ENCODE data around the gene INAFM2. TPM values are rescaled to one million over a fixed set of nuclear protein-coding genes. Genes with fewer than 3 reads are reported as not detected.

Gene INAFM2
- total RNA-seq, 1 experiment from 2014 or later = 89.8 TPM

GRCh38 chr15:40293905-40294895 lies 29.3 kb upstream of the INAFM2 start:
- no peak for DNase-seq (ENCODE audit: low read depth in 1 of 2, low spot score in 2 of 2)
- Histone ChIP-seq H3K27ac (no peak overlapping the region), H3K4me1 (replicated peaks) (peaks cover 6% of the 10 kb centered on the region; the same call in 1 of the 2 replicates), H3K27me3 (replicated peaks) (no peaks in the 10 kb centered on the region), H3K9me3 (replicated peaks) (no peaks in the 10 kb centered on the region), H3K4me3 (no peak overlapping the region), H3K36me3 (peaks cover 94% of the 10 kb centered on the region)

- Histone ChIP-seq H3K27me3 (replicated peaks) (no peaks in the 10 kb centered on the region), H3K9me3 (replicated peaks) (peaks cover under 1% of the 10 kb centered on the region; the same call in 1 of the 2 replicates), H3K4me3 (no peak overlapping the region), H3K4me1 (replicated peaks) (peaks cover 6% of the 10 kb centered on the region; the same call in 1 of the 2 replicates), H3K27ac (no peak overlapping the region), H3K36me3 (peaks cover 96% of the 10 kb centered on the region)
- no peak for DNase-seq (ENCODE audit: low read depth in 1 of 2, low spot score in 2 of 2)
Observed at GRCh38 chr15:40295297-40295696, 28.2 kb upstream of the INAFM2 start.

GRCh38 chr15:40295877-40296560 lies 27.5 kb upstream of the INAFM2 start:
- DNase-seq (ENCODE audit: low read depth in 1 of 2, low spot score in 2 of 2) = no peak
- Histone ChIP-seq H3K36me3 (peaks cover 98% of the 10 kb centered on the region), H3K9me3 (replicated peaks) (peaks cover 3% of the 10 kb centered on the region; the same call in 1 of the 2 replicates), H3K4me1 (replicated peaks) (peaks cover 5% of the 10 kb centered on the region; the same call in 1 of the 2 replicates), H3K27ac (no peak overlapping the region), H3K4me3 (no peak overlapping the region), H3K27me3 (replicated peaks) (no peaks in the 10 kb centered on the region)

GRCh38 chr15:40296561-40297230 lies 26.8 kb upstream of the INAFM2 start:
- no peak for DNase-seq (ENCODE audit: low read depth in 1 of 2, low spot score in 2 of 2)
- Histone ChIP-seq H3K9me3 (replicated peaks) (peaks cover 3% of the 10 kb centered on the region; the same call in 1 of the 2 replicates), H3K36me3 (peaks cover 98% of the 10 kb centered on the region), H3K27ac (no peak overlapping the region), H3K4me1 (replicated peaks) (no peaks in the 10 kb centered on the region), H3K27me3 (replicated peaks) (no peaks in the 10 kb centered on the region), H3K4me3 (no peak overlapping the region)

GRCh38 chr15:40297356-40297755 lies 26.1 kb upstream of the INAFM2 start:
- H3K27me3 ChIP-seq (replicated peaks) = no peaks in the 10 kb centered on the region
- no peak overlapping the region for H3K27ac ChIP-seq
- no peaks in the 10 kb centered on the region for H3K4me1 ChIP-seq (replicated peaks)
- H3K36me3 ChIP-seq = peaks cover 98% of the 10 kb centered on the region
- H3K9me3 ChIP-seq (replicated peaks) = peaks cover 3% of the 10 kb centered on the region; the same call in 1 of the 2 replicates
- no peak overlapping the region for H3K4me3 ChIP-seq
- DNase-seq (ENCODE audit: low read depth in 1 of 2, low spot score in 2 of 2) = no peak

- peaks cover 100% of the 10 kb centered on the region for H3K36me3 ChIP-seq
- no peaks in the 10 kb centered on the region for H3K27me3 ChIP-seq (replicated peaks)
- no peak for DNase-seq (ENCODE audit: low read depth in 1 of 2, low spot score in 2 of 2)
- no peaks in the 10 kb centered on the region for H3K4me1 ChIP-seq (replicated peaks)
- no peak overlapping the region for H3K27ac ChIP-seq
- no peak overlapping the region for H3K4me3 ChIP-seq
- H3K9me3 ChIP-seq (replicated peaks) = peaks cover 3% of the 10 kb centered on the region; the same call in 1 of the 2 replicates
Observed at GRCh38 chr15:40298216-40298935, 25.1 kb upstream of the INAFM2 start.

- Histone ChIP-seq H3K27ac (no peak overlapping the region), H3K4me1 (replicated peaks) (peaks cover 6% of the 10 kb centered on the region), H3K27me3 (replicated peaks) (no peaks in the 10 kb centered on the region), H3K4me3 (no peak overlapping the region), H3K9me3 (replicated peaks) (peaks cover 3% of the 10 kb centered on the region; the same call in 1 of the 2 replicates), H3K36me3 (peaks cover 97% of the 10 kb centered on the region)
- DNase-seq (ENCODE audit: low read depth in 1 of 2, low spot score in 2 of 2) = no peak
Observed at GRCh38 chr15:40300367-40300766, 23.1 kb upstream of the INAFM2 start.

- H3K27ac ChIP-seq = no peak overlapping the region
- DNase-seq (ENCODE audit: low read depth in 1 of 2, low spot score in 2 of 2) = no peak
- no peaks in the 10 kb centered on the region for H3K27me3 ChIP-seq (replicated peaks)
- peaks cover 97% of the 10 kb centered on the region for H3K36me3 ChIP-seq
- H3K9me3 ChIP-seq (replicated peaks) = peaks cover 3% of the 10 kb centered on the region; the same call in 1 of the 2 replicates
- no peak overlapping the region for H3K4me3 ChIP-seq
- peaks cover 10% of the 10 kb centered on the region for H3K4me1 ChIP-seq (replicated peaks)
Observed at GRCh38 chr15:40300771-40301170, 22.7 kb upstream of the INAFM2 start.

GRCh38 chr15:40301467-40302179 lies 21.9 kb upstream of the INAFM2 start:
- no peak overlapping the region for H3K27ac ChIP-seq
- no peak for DNase-seq (ENCODE audit: low read depth in 1 of 2, low spot score in 2 of 2)
- no peak overlapping the region for H3K4me3 ChIP-seq
- H3K27me3 ChIP-seq (replicated peaks) = no peaks in the 10 kb centered on the region
- H3K36me3 ChIP-seq = peaks cover 91% of the 10 kb centered on the region
- peaks cover 3% of the 10 kb centered on the region; the same call in 1 of the 2 replicates for H3K9me3 ChIP-seq (replicated peaks)
- peaks cover 18% of the 10 kb centered on the region for H3K4me1 ChIP-seq (replicated peaks)

- Histone ChIP-seq H3K4me3 (no peak overlapping the region), H3K4me1 (replicated peaks) (peaks cover 26% of the 10 kb centered on the region), H3K27ac (no peak overlapping the region), H3K36me3 (peaks cover 84% of the 10 kb centered on the region), H3K27me3 (replicated peaks) (no peaks in the 10 kb centered on the region), H3K9me3 (replicated peaks) (peaks cover 3% of the 10 kb centered on the region; the same call in 1 of the 2 replicates)
- no peak for DNase-seq (ENCODE audit: low read depth in 1 of 2, low spot score in 2 of 2)
Observed at GRCh38 chr15:40302288-40302886, 21.1 kb upstream of the INAFM2 start.

- no peak overlapping the region for H3K27ac ChIP-seq
- H3K4me1 ChIP-seq (replicated peaks) = peaks cover 31% of the 10 kb centered on the region
- H3K27me3 ChIP-seq (replicated peaks) = no peaks in the 10 kb centered on the region
- H3K36me3 ChIP-seq = peaks cover 78% of the 10 kb centered on the region
- no peak for DNase-seq (ENCODE audit: low read depth in 1 of 2, low spot score in 2 of 2)
- peaks cover 3% of the 10 kb centered on the region; the same call in 1 of the 2 replicates for H3K9me3 ChIP-seq (replicated peaks)
- no peak overlapping the region for H3K4me3 ChIP-seq
Observed at GRCh38 chr15:40302981-40303380, 20.5 kb upstream of the INAFM2 start.

GRCh38 chr15:40303576-40303975 lies 19.9 kb upstream of the INAFM2 start:
- Histone ChIP-seq H3K9me3 (replicated peaks) (peaks cover 3% of the 10 kb centered on the region; the same call in 1 of the 2 replicates), H3K27me3 (replicated peaks) (no peaks in the 10 kb centered on the region), H3K4me1 (replicated peaks) (peaks cover 37% of the 10 kb centered on the region)

More at GRCh38 chr15:40303576-40303975, 19.9 kb upstream of the INAFM2 start:
- Histone ChIP-seq H3K27ac (no peak overlapping the region), H3K36me3 (peaks cover 72% of the 10 kb centered on the region), H3K4me3 (no peak overlapping the region)
- DNase-seq (ENCODE audit: low read depth in 1 of 2, low spot score in 2 of 2) = no peak

Data from SJSA1 (cell line).